Ishikawa (cell line): ENCODE results near the gene ERBB4.

Experiments used
- CEBPB ChIP-seq: IDR thresholded peaks from 2 replicates; pipeline ENCODE4 v1.6.1; 2012
- CREB1 ChIP-seq: IDR thresholded peaks from 2 replicates; pipeline ENCODE4 v1.6.1; 2012; ENCODE audit warnings: low read depth
- EGR1 ChIP-seq: IDR thresholded peaks from 2 replicates; pipeline ENCODE4 v1.6.1; 2012
- EP300 ChIP-seq: IDR thresholded peaks from 2 replicates; pipeline ENCODE4 v1.6.1; 2012; ENCODE audit warnings: borderline replicate concordance
- FOXM1 ChIP-seq: IDR thresholded peaks from 2 replicates; pipeline ENCODE4 v1.6.1; 2012; ENCODE audit warnings: low read depth, borderline replicate concordance
- NFIC ChIP-seq: IDR thresholded peaks from 2 replicates; pipeline ENCODE4 v1.6.1; 2012
- RAD21 ChIP-seq: IDR thresholded peaks from 2 replicates; pipeline ENCODE4 v1.6.1; 2012; ENCODE audit warnings: low read depth
- TAF1 ChIP-seq: IDR thresholded peaks from 2 replicates; pipeline ENCODE4 v1.6.1; 2012; ENCODE audit warnings: low read depth, mild to moderate bottlenecking
- TCF12 ChIP-seq: IDR thresholded peaks from 2 replicates; pipeline ENCODE4 v1.6.1; 2012; ENCODE audit warnings: low read depth
- TEAD4 ChIP-seq: IDR thresholded peaks from 2 replicates; pipeline ENCODE4 v1.6.1; 2012
- YY1 ChIP-seq: IDR thresholded peaks from 2 replicates; pipeline ENCODE4 v1.6.1; 2012; ENCODE audit warnings: low read depth
- ZBTB7A ChIP-seq: IDR thresholded peaks from 2 replicates; pipeline ENCODE4 v1.6.1; 2012; ENCODE audit warnings: low read depth
- TF ChIP-seq, protein P1 (sequence below): IDR thresholded peaks from 2 replicates; pipeline ENCODE4 v1.6.1; 2012
- TF ChIP-seq, protein P2 (sequence below): IDR thresholded peaks from 2 replicates; pipeline ENCODE4 v1.6.1; 2012
- TF ChIP-seq, protein P3 (sequence below): IDR thresholded peaks from 2 replicates; pipeline ENCODE4 v1.6.1; 2012; ENCODE audit warnings: low read depth, mild to moderate bottlenecking

Gene ERBB4

DNA sequence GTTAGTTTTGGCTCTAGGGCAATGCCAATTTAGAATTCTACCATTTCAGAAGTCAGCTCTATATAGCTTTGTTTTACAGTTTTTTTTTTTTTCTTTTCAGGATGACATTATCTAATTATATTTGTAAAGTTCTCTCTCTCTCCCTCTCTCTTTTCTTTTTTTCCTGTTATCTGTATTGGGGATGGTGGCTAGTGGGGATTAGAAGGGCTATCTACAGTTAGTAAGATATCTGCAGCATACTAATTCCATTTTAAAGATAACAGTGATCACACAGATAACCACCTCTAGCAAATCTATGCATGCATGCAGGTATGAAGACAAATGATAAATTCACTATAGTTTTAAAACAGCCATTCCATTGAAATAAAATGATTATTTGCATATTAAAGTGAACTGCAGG, 438.9 kb downstream of the ERBB4 start:
- TF ChIP-seq EP300 (no peak), NFIC (no peak), FOXM1 (no peak), ZBTB7A (no peak), CREB1 (no peak), CEBPB (no peak), YY1 (no peak), RAD21 (no peak), TCF12 (no peak), TEAD4 (no peak), EGR1 (no peak), TAF1 (no peak)
- TF ChIP-seq, protein P1, sequence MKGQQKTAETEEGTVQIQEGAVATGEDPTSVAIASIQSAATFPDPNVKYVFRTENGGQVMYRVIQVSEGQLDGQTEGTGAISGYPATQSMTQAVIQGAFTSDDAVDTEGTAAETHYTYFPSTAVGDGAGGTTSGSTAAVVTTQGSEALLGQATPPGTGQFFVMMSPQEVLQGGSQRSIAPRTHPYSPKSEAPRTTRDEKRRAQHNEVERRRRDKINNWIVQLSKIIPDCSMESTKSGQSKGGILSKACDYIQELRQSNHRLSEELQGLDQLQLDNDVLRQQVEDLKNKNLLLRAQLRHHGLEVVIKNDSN, result no peak
- TF ChIP-seq, protein P2, sequence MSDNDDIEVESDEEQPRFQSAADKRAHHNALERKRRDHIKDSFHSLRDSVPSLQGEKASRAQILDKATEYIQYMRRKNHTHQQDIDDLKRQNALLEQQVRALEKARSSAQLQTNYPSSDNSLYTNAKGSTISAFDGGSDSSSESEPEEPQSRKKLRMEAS, result no peak
- TF ChIP-seq, protein P3, sequence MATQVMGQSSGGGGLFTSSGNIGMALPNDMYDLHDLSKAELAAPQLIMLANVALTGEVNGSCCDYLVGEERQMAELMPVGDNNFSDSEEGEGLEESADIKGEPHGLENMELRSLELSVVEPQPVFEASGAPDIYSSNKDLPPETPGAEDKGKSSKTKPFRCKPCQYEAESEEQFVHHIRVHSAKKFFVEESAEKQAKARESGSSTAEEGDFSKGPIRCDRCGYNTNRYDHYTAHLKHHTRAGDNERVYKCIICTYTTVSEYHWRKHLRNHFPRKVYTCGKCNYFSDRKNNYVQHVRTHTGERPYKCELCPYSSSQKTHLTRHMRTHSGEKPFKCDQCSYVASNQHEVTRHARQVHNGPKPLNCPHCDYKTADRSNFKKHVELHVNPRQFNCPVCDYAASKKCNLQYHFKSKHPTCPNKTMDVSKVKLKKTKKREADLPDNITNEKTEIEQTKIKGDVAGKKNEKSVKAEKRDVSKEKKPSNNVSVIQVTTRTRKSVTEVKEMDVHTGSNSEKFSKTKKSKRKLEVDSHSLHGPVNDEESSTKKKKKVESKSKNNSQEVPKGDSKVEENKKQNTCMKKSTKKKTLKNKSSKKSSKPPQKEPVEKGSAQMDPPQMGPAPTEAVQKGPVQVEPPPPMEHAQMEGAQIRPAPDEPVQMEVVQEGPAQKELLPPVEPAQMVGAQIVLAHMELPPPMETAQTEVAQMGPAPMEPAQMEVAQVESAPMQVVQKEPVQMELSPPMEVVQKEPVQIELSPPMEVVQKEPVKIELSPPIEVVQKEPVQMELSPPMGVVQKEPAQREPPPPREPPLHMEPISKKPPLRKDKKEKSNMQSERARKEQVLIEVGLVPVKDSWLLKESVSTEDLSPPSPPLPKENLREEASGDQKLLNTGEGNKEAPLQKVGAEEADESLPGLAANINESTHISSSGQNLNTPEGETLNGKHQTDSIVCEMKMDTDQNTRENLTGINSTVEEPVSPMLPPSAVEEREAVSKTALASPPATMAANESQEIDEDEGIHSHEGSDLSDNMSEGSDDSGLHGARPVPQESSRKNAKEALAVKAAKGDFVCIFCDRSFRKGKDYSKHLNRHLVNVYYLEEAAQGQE, result no peak

DNA sequence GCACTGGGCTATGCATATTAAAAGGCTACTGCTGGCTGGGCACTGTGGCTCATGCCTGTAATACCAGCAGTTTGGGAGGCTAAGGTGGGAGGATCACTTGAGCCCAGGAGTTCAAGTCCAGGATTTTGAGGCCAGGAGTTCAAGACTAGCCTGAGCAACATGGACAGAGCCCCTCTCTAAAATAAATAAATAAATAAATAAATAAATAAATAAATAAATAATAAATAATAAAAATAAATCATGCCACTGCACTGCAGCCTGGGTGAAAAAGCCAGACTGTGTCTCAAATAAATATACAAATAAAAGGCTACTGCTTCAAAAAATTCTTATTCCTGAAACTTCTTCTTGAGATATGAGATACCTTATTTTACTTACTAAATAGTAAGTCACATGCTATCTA, 439.6 kb downstream of the ERBB4 start:
- TF ChIP-seq, protein P1, result no peak
- TF ChIP-seq, protein P3, result no peak
- TF ChIP-seq TEAD4, result no peak
- TF ChIP-seq TCF12, result no peak
- TF ChIP-seq YY1, result no peak
- TF ChIP-seq FOXM1, result no peak
- no peak for TF ChIP-seq ZBTB7A
- TF ChIP-seq EP300, result no peak
- no peak for TF ChIP-seq CEBPB
- TF ChIP-seq RAD21, result no peak
- TF ChIP-seq, protein P2, result no peak
- TF ChIP-seq NFIC, result no peak
- no peak for TF ChIP-seq TAF1
- TF ChIP-seq CREB1, result no peak
- no peak for TF ChIP-seq EGR1

GRCh38 chr2:212097001-212097400, 441.6 kb downstream of the ERBB4 start:
- no peak for TF ChIP-seq ZBTB7A
- no peak for TF ChIP-seq EGR1
- no peak for TF ChIP-seq FOXM1
- no peak for TF ChIP-seq TCF12
- no peak for TF ChIP-seq CEBPB
- TF ChIP-seq YY1, result no peak
- TF ChIP-seq, protein P1, result no peak
- TF ChIP-seq, protein P3, result no peak
- no peak for TF ChIP-seq TAF1
- no peak for TF ChIP-seq EP300
- TF ChIP-seq CREB1, result no peak
- no peak for TF ChIP-seq TEAD4
- no peak for TF ChIP-seq RAD21
- TF ChIP-seq, protein P2, result no peak
- TF ChIP-seq NFIC, result no peak

GRCh38 chr2:212089873-212090272, 448.7 kb downstream of the ERBB4 start:
- TF ChIP-seq, protein P1, result no peak
- TF ChIP-seq ZBTB7A (no peak), CEBPB (no peak), RAD21 (no peak), NFIC (no peak), TAF1 (no peak)
- TF ChIP-seq, protein P2, result no peak
